Measurements from ENCODE around the gene OSBPL3. TPM values are rescaled to one million over a fixed set of nuclear protein-coding genes. Genes with fewer than 3 reads are reported as not detected.
A peak's percentile ranks its signal among the peaks of the same experiment; 100 is the strongest.

OSBPL3 gene
- total RNA-seq, 6 experiments from 2014 or later, result 49.7 to 68.8 (median 63.2) TPM

DNA sequence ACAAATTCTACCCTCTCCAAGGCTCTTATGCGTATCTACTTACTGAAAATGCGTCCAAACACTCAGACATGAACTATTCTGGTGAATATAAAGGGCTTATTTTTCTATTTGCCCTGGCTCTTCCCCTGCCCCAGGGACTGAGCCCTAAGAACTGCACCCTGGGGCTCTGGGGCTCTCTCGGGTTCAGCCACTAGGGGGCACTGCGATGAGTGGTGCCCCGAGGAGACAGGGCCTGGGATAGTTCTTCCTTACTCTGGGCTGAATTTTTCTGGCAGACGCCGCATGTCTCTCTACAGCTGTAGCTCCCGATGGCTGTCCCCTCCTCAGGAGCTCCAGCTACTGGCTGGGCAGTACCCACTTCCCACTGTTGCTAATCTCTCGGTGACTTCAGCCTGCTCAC lies 191.9 kb downstream of the OSBPL3 start:
- peaks cover 61% of the 10 kb centered on the region for H3K36me3 Mint-ChIP-seq (ENCODE audit: low read depth)
- H3K9me3 Mint-ChIP-seq, result peaks cover 4% of the 10 kb centered on the region; the same call in 1 of the 2 replicates
- no peak overlapping the region for H3K4me3 Mint-ChIP-seq
- DNase-seq, result no peak
- TF ChIP-seq, protein P1, sequence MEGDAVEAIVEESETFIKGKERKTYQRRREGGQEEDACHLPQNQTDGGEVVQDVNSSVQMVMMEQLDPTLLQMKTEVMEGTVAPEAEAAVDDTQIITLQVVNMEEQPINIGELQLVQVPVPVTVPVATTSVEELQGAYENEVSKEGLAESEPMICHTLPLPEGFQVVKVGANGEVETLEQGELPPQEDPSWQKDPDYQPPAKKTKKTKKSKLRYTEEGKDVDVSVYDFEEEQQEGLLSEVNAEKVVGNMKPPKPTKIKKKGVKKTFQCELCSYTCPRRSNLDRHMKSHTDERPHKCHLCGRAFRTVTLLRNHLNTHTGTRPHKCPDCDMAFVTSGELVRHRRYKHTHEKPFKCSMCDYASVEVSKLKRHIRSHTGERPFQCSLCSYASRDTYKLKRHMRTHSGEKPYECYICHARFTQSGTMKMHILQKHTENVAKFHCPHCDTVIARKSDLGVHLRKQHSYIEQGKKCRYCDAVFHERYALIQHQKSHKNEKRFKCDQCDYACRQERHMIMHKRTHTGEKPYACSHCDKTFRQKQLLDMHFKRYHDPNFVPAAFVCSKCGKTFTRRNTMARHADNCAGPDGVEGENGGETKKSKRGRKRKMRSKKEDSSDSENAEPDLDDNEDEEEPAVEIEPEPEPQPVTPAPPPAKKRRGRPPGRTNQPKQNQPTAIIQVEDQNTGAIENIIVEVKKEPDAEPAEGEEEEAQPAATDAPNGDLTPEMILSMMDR (IDR thresholded peaks at IDR 0.05), result peak; percentile 78
- no peaks in the 10 kb centered on the region; the same call in 1 of the 2 replicates for H3K27me3 Mint-ChIP-seq (ENCODE audit: insufficient read depth)
- peaks cover 36% of the 10 kb centered on the region for H3K4me1 Mint-ChIP-seq (ENCODE audit: low read depth)
- H3K27ac Mint-ChIP-seq, result peak overlapping the region; percentile 99

DNA sequence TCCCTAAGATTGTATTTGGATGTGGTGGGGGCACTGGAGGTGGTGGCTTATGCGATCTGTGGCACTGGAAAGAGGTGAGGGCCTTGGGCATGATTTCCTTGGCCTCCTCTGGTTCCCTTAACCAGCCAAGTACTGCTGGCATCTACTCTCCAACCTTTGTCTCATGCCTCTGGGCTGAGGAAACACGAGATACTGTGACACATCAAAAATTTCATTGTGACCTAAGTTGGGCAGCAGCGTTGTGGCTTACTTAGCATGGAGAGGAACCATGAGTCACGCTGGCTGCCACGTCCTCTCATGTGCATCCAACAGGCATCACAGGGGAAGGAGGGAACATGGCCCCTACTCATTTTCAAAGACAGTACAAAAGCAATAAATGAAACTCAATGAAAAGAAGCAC lies 193.0 kb downstream of the OSBPL3 start:
- H3K4me1 Mint-ChIP-seq (ENCODE audit: low read depth), result peaks cover 36% of the 10 kb centered on the region
- DNase-seq, result peak; percentile 97
- peaks cover 64% of the 10 kb centered on the region for H3K36me3 Mint-ChIP-seq (ENCODE audit: low read depth)
- no peaks in the 10 kb centered on the region; the same call in 1 of the 2 replicates for H3K27me3 Mint-ChIP-seq (ENCODE audit: insufficient read depth)
- peaks cover 4% of the 10 kb centered on the region; the same call in 1 of the 2 replicates for H3K9me3 Mint-ChIP-seq
- H3K27ac Mint-ChIP-seq, result peak overlapping the region; percentile 99
- H3K4me3 Mint-ChIP-seq, result peak overlapping the region; percentile 41
- TF ChIP-seq, protein P1 (IDR thresholded peaks at IDR 0.05), result no peak

DNA sequence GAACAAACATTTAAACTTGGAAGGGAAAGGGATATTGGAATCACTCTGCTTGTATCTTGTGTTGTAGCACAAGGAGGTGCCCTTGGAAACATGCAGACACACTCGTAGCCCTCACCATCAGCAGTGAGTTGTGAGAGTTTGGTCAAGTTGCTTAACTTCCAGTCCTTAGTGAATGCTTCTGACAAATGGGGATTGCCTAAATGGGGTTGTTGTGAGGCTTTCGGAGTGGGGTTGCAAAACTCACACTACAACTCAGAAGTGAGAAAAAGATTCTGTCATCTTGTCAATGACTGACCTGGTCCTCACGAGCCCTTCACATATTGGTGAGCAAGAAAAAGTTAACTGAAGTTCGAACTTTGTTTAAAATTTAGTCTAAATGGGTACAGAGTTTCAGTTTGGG lies 193.7 kb downstream of the OSBPL3 start:
- no peaks in the 10 kb centered on the region; the same call in 1 of the 2 replicates for H3K27me3 Mint-ChIP-seq (ENCODE audit: insufficient read depth)
- peak overlapping the region; percentile 13; the same call in 1 of the 2 replicates for H3K4me3 Mint-ChIP-seq
- peak overlapping the region; percentile 99 for H3K27ac Mint-ChIP-seq
- H3K9me3 Mint-ChIP-seq, result peaks cover 4% of the 10 kb centered on the region; the same call in 1 of the 2 replicates
- no peak for DNase-seq
- TF ChIP-seq, protein P1 (IDR thresholded peaks at IDR 0.05), result no peak
- peaks cover 36% of the 10 kb centered on the region for H3K4me1 Mint-ChIP-seq (ENCODE audit: low read depth)
- H3K36me3 Mint-ChIP-seq (ENCODE audit: low read depth), result peaks cover 59% of the 10 kb centered on the region

DNA sequence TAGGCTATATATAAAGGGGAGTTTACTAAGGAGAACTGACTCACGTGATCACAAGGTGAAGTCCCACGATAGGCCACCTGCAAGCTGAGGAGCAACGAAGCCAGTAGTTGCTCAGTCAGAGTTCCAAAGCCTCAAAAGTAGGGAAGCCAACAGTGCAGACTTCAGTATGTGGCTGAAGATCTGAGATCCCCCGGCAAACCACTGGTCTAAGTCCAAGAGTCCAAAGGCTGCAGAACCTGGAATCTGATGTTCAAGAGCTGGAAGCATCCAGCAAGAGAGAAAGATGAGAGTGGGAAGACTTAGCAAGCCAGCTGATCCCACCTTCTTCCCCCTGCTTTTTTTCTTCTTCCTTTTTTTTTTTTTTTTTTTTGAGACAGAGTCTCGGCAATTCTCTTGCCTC lies 195.7 kb downstream of the OSBPL3 start:
- Mint-ChIP-seq H3K27ac (no peak overlapping the region), H3K4me1 (ENCODE audit: low read depth) (peaks cover 50% of the 10 kb centered on the region), H3K36me3 (ENCODE audit: low read depth) (peaks cover 50% of the 10 kb centered on the region), H3K9me3 (peaks cover 4% of the 10 kb centered on the region; the same call in 1 of the 2 replicates), H3K4me3 (no peak overlapping the region), H3K27me3 (ENCODE audit: insufficient read depth) (peaks cover 2% of the 10 kb centered on the region; the same call in 1 of the 2 replicates)
- TF ChIP-seq, protein P1 (IDR thresholded peaks at IDR 0.05), result no peak
- no peak for DNase-seq

DNA sequence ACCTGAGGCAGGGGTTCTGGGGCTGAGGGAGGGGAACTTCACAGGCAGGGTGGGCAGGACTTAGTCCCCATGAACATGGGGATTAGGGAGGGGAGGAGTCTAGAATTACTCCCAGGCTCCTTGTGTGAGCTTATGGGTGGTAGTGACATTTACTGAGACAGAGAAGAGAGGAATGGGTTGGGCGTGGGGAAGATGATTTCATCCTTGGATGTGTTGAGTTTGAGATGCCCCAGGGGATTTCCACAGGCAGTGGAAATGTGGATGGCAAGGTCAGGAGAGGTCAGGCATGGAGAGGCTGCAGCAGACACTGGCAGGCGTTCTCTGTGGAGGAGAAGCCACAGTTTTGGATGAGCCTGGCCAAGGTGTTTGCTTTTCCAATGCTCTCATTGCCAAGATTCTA lies 196.3 kb downstream of the OSBPL3 start:
- Mint-ChIP-seq H3K4me1 (ENCODE audit: low read depth) (peaks cover 56% of the 10 kb centered on the region), H3K27ac (peak overlapping the region; percentile 14; the same call in 1 of the 2 replicates), H3K9me3 (peaks cover 4% of the 10 kb centered on the region; the same call in 1 of the 2 replicates), H3K36me3 (ENCODE audit: low read depth) (peaks cover 47% of the 10 kb centered on the region), H3K27me3 (ENCODE audit: insufficient read depth) (peaks cover 5% of the 10 kb centered on the region; the same call in 1 of the 2 replicates), H3K4me3 (no peak overlapping the region)
- TF ChIP-seq, protein P1 (IDR thresholded peaks at IDR 0.05), result no peak
- DNase-seq, result no peak
